ENCODE data around the gene IL19.

IL19 gene

GRCh38 chr1:206834217-206834616 is 63.6 kb downstream of the IL19 start:
- H3K27me3 ChIP-seq (ENCODE audit: insufficient read depth, poor library complexity, severe bottlenecking): no peaks in the 10 kb centered on the region
- TF ChIP-seq SPI1 (IDR thresholded peaks at IDR 0.05; ENCODE audit: borderline replicate concordance, low read depth) (no peak), POLR2AphosphoS5 (IDR thresholded peaks at IDR 0.05; ENCODE audit: low read depth) (no peak), GABPA (IDR thresholded peaks at IDR 0.05; ENCODE audit: low read depth) (no peak), REST (IDR thresholded peaks at IDR 0.05; ENCODE audit: insufficient replicate concordance, low read depth) (no peak), CTCF (IDR thresholded peaks at IDR 0.05; ENCODE audit: insufficient read depth, low read length) (no peak)
- H3K4me3 ChIP-seq (replicated peaks; ENCODE audit: insufficient read depth, low read length): no peak overlapping the region
- DNase-seq (ENCODE audit: low read depth in 1 of 2, low spot score in 1 of 2): no peak
- H3K27ac ChIP-seq (replicated peaks): no peak overlapping the region

- Histone ChIP-seq H3K27ac (replicated peaks) (no peak overlapping the region), H3K4me3 (replicated peaks; ENCODE audit: insufficient read depth, low read length) (no peak overlapping the region), H3K27me3 (ENCODE audit: insufficient read depth, poor library complexity, severe bottlenecking) (no peaks in the 10 kb centered on the region)
- no peak for TF ChIP-seq REST (IDR thresholded peaks at IDR 0.05; ENCODE audit: insufficient replicate concordance, low read depth)
- TF ChIP-seq POLR2AphosphoS5 (IDR thresholded peaks at IDR 0.05; ENCODE audit: low read depth): no peak
- no peak for TF ChIP-seq CTCF (IDR thresholded peaks at IDR 0.05; ENCODE audit: insufficient read depth, low read length)
- no peak for TF ChIP-seq SPI1 (IDR thresholded peaks at IDR 0.05; ENCODE audit: borderline replicate concordance, low read depth)
- no peak for TF ChIP-seq GABPA (IDR thresholded peaks at IDR 0.05; ENCODE audit: low read depth)
- DNase-seq (ENCODE audit: low read depth in 1 of 2, low spot score in 1 of 2): peak; percentile 50 to 81
Measured at GRCh38 chr1:206834711-206835110, 64.1 kb downstream of the IL19 start.

- H3K27me3 ChIP-seq (ENCODE audit: insufficient read depth, poor library complexity, severe bottlenecking): no peaks in the 10 kb centered on the region
- TF ChIP-seq GABPA (IDR thresholded peaks at IDR 0.05; ENCODE audit: low read depth) (no peak), REST (IDR thresholded peaks at IDR 0.05; ENCODE audit: insufficient replicate concordance, low read depth) (no peak), SPI1 (IDR thresholded peaks at IDR 0.05; ENCODE audit: borderline replicate concordance, low read depth) (no peak), POLR2AphosphoS5 (IDR thresholded peaks at IDR 0.05; ENCODE audit: low read depth) (no peak), CTCF (IDR thresholded peaks at IDR 0.05; ENCODE audit: insufficient read depth, low read length) (no peak)
- DNase-seq (ENCODE audit: low read depth in 1 of 2, low spot score in 1 of 2): no peak
- no peak overlapping the region for H3K27ac ChIP-seq (replicated peaks)
- no peak overlapping the region for H3K4me3 ChIP-seq (replicated peaks; ENCODE audit: insufficient read depth, low read length)
Measured at GRCh38 chr1:206835186-206835585, 64.6 kb downstream of the IL19 start.
